Parathyroid adenoma (tissue), 2 donors: Measurements from ENCODE around the gene SORT1.

Source experiments
- H2AFZ ChIP-seq: fragments of 300-600 bp; sonication (generic); one replicate; pipeline ENCODE4 v1.7.0; 2017; ENCODE audit warnings: antibody characterized with exemption, mild to moderate bottlenecking
- H3K27ac ChIP-seq: fragments of 300-600 bp; sonication (generic); one replicate; pipeline ENCODE4 v1.7.0; 2017
- H3K27me3 ChIP-seq: fragments of 300-600 bp; sonication (generic); one replicate; pipeline ENCODE4 v1.7.0; 2017; ENCODE audit warnings: low read length; ENCODE audit not compliant: control insufficient read depth, insufficient read depth
- H3K36me3 ChIP-seq: fragments of 300-600 bp; sonication (generic); one replicate; pipeline ENCODE4 v1.7.0; 2017; ENCODE audit warnings: low read length; ENCODE audit not compliant: control insufficient read depth, insufficient read depth
- H3K4me1 ChIP-seq: fragments of 300-600 bp; sonication (generic); one replicate; pipeline ENCODE4 v1.7.0; 2017; ENCODE audit warnings: control low read depth
- H3K4me2 ChIP-seq: fragments of 300-600 bp; sonication (generic); one replicate; pipeline ENCODE4 v1.7.0; 2017; ENCODE audit warnings: low read length
- H3K4me3 ChIP-seq: fragments of 300-600 bp; sonication (generic); one replicate; pipeline ENCODE4 v1.7.0; 2017; ENCODE audit warnings: low read depth, low read length
- H3K79me2 ChIP-seq: fragments of 300-600 bp; sonication (generic); one replicate; pipeline ENCODE4 v1.7.0; 2017; ENCODE audit warnings: control low read depth
- H3K9ac ChIP-seq: fragments of 300-600 bp; sonication (generic); one replicate; pipeline ENCODE4 v1.7.0; 2017; ENCODE audit warnings: mild to moderate bottlenecking
- H3K9me3 ChIP-seq: fragments of 300-600 bp; sonication (generic); one replicate; pipeline ENCODE4 v1.7.0; 2017; ENCODE audit warnings: low read length; ENCODE audit not compliant: control insufficient read depth
- CTCF ChIP-seq: fragments of 300-600 bp; sonication (generic); IDR thresholded peaks from one replicate; pipeline ENCODE4 v1.7.0; 2017; ENCODE audit warnings: antibody characterized with exemption, mild to moderate bottlenecking
- donor health status: primary hyperparathyroidism.

Gene SORT1

GRCh38 chr1:109283748-109284600 is 113.7 kb downstream of the SORT1 start:
- no peaks in the 10 kb centered on the region for H3K79me2 ChIP-seq
- peak overlapping the region; percentile 73 for H3K4me3 ChIP-seq
- H3K27me3 ChIP-seq = no peaks in the 10 kb centered on the region
- H3K4me1 ChIP-seq = no peaks in the 10 kb centered on the region
- H3K4me2 ChIP-seq = peak overlapping the region; percentile 99
- no peaks in the 10 kb centered on the region for H3K9me3 ChIP-seq
- TF ChIP-seq CTCF = no peak
- peak overlapping the region; percentile 89 for H2AFZ ChIP-seq
- no peaks in the 10 kb centered on the region for H3K36me3 ChIP-seq
- peak overlapping the region; percentile 79 for H3K27ac ChIP-seq
- H3K9ac ChIP-seq = peak overlapping the region; percentile 11

- Histone ChIP-seq H3K27me3 (no peaks in the 10 kb centered on the region), H3K27ac (peak within 1 kb of the TSS; percentile 79), H3K4me2 (peak within 1 kb of the TSS; percentile 99), H2AFZ (peak within 1 kb of the TSS; percentile 89), H3K4me1 (no peaks in the 10 kb centered on the region), H3K4me3 (peak within 1 kb of the TSS; percentile 73), H3K9me3 (no peaks in the 10 kb centered on the region), H3K36me3 (no peaks in the 10 kb centered on the region), H3K9ac (peak within 1 kb of the TSS; percentile 11), H3K79me2 (no peaks in the 10 kb centered on the region)
- peak; percentile 45 for TF ChIP-seq CTCF
Observed at GRCh38 chr1:109282952-109283747, 114.6 kb downstream of the SORT1 start, which contains the start of gene PSRC1. Gene PSRC1, minus strand, starts transcription at chr1:109283145.

GRCh38 chr1:109282497-109282951 is 115.2 kb downstream of the SORT1 start:
- no peaks in the 10 kb centered on the region for H3K27me3 ChIP-seq
- H3K79me2 ChIP-seq = no peaks in the 10 kb centered on the region
- H3K9ac ChIP-seq = no peak overlapping the region
- H3K27ac ChIP-seq = no peak overlapping the region
- no peaks in the 10 kb centered on the region for H3K4me1 ChIP-seq
- H2AFZ ChIP-seq = peak overlapping the region; percentile 89
- H3K4me3 ChIP-seq = peak overlapping the region; percentile 73
- H3K9me3 ChIP-seq = no peaks in the 10 kb centered on the region
- no peak for TF ChIP-seq CTCF
- H3K36me3 ChIP-seq = no peaks in the 10 kb centered on the region
- peak overlapping the region; percentile 99 for H3K4me2 ChIP-seq

GRCh38 chr1:109281680-109282496 is 115.8 kb downstream of the SORT1 start:
- Histone ChIP-seq H3K36me3 (no peaks in the 10 kb centered on the region), H3K4me2 (peak overlapping the region; percentile 99), H3K27me3 (no peaks in the 10 kb centered on the region), H2AFZ (no peak overlapping the region), H3K4me1 (peaks cover 3% of the 10 kb centered on the region), H3K9ac (no peak overlapping the region), H3K4me3 (no peak overlapping the region), H3K9me3 (no peaks in the 10 kb centered on the region), H3K79me2 (no peaks in the 10 kb centered on the region), H3K27ac (no peak overlapping the region)
- TF ChIP-seq CTCF = no peak
